ENCODE results near the gene RCE1. TPM values are rescaled to one million over a fixed set of nuclear protein-coding genes. Genes with fewer than 3 reads are reported as not detected.
A peak's percentile ranks its signal among the peaks of the same experiment; 100 is the strongest.

Gene RCE1
- total and polyA plus RNA-seq, 8 donors: 8.2 to 19.0 (median 10.1) TPM

DNA sequence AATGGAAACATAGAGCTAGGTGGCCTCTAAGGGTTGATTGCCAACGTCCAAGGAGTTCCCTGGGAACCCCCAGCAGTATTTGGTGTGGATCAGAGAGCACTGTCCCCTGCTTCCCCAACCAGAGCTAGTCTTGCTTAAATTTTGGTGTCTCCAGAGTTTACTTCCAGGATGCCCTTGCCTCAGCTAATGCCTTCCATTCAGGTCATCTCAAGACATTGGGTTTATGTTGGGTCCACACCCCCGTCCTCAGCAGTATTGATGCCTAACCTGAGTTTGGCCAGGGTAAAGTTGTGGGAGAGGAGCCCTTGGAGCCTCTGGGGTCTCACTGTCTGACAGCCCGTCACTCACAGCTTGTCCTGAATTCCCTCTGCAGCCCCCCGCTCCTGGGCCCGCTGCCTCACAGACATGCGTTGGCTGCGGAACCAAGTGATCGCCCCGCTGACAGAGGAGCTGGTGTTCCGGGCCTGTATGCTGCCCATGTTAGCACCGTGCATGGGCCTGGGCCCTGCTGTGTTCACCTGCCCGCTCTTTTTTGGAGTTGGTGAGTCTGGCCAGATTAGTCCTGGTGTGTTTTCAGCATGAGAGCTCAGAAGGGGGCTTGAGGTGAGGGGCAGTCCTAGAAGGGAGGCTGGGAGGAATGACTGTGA, 1.4 kb downstream of the RCE1 start:
- intact Hi-C loops (cut with DNase I): loop anchor here in 1 of 3 donors (5.0 kb wide), 1 partner anchor 152 kb away; no protein-coding TSS in a partner anchor

DNA sequence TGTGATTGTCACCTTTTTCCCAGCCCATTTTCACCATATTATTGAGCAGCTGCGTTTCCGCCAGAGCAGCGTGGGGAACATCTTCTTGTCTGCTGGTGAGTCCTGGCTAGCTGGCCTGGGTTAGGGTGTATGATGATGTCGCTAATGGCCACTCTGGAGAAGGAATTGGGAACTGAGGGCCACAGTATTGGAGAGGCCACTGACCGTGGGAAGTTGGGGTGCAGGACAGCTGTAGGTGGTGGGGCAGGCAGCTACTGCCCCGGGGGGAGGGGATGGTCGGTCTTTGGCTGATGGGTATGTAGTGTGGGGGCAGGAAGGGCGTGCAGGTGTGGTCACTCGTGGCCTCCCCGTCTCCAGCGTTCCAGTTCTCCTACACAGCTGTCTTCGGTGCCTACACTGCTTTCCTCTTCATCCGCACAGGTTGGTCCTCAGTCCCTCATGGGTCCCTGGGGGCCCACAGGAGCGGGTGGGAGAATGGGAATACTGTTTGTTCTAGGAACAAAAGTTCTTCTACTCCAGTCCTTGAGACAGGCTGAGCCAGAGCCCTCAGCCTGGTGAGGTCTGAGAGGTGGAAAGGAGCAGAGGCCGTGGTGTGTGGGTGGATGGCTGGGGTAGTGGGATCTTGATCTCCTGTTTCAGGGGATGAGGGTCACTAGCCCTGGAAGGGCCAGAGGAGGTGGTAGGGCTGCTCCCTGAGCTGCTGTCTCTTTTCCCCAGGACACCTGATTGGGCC, 2.1 kb downstream of the RCE1 start:
- ATAC-seq: no peak
- TF ChIP-seq, protein P1, sequence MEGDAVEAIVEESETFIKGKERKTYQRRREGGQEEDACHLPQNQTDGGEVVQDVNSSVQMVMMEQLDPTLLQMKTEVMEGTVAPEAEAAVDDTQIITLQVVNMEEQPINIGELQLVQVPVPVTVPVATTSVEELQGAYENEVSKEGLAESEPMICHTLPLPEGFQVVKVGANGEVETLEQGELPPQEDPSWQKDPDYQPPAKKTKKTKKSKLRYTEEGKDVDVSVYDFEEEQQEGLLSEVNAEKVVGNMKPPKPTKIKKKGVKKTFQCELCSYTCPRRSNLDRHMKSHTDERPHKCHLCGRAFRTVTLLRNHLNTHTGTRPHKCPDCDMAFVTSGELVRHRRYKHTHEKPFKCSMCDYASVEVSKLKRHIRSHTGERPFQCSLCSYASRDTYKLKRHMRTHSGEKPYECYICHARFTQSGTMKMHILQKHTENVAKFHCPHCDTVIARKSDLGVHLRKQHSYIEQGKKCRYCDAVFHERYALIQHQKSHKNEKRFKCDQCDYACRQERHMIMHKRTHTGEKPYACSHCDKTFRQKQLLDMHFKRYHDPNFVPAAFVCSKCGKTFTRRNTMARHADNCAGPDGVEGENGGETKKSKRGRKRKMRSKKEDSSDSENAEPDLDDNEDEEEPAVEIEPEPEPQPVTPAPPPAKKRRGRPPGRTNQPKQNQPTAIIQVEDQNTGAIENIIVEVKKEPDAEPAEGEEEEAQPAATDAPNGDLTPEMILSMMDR (IDR thresholded peaks at IDR 0.05): no peak
- Histone ChIP-seq H3K36me3 (peaks cover 0 to 7% (median 0%) of the 10 kb centered on the region in 3 donors), H3K27ac (no peak overlapping the region), H3K4me3 (no peak overlapping the region), H3K9me3 (no peaks in the 10 kb centered on the region), H3K27me3 (no peaks in the 10 kb centered on the region), H3K4me1 (peaks cover 7 to 18% (median 13%) of the 10 kb centered on the region in 3 donors)
- intact Hi-C loops (cut with DNase I): no loop called here
- no peak for FAIRE-seq
- DNase-seq: peak in 1 of 6 donors; percentile 33
- WGBS, 2 donors: 84 to 87% methylated on average over 15 of the region's 15 CpGs

More for the DNA sequence above, 1.4 kb downstream of the RCE1 start:
- Histone ChIP-seq H3K4me3 (peak overlapping the region in 2 of 4 donors; percentile 80 to 99), H3K4me1 (peaks cover 7 to 18% (median 13%) of the 10 kb centered on the region in 3 donors), H3K27me3 (no peaks in the 10 kb centered on the region), H3K27ac (no peak overlapping the region), H3K9me3 (no peaks in the 10 kb centered on the region), H3K36me3 (peaks cover 0 to 10% (median 0%) of the 10 kb centered on the region in 3 donors)
- 83 to 88% methylated on average over 12 of the region's 12 CpGs for WGBS, 2 donors
- no peak for ATAC-seq
- peak in 3 of 6 donors; percentile 23 to 68 (median 33) for DNase-seq
- FAIRE-seq: no peak
- TF ChIP-seq, protein P1 (IDR thresholded peaks at IDR 0.05): no peak

DNA sequence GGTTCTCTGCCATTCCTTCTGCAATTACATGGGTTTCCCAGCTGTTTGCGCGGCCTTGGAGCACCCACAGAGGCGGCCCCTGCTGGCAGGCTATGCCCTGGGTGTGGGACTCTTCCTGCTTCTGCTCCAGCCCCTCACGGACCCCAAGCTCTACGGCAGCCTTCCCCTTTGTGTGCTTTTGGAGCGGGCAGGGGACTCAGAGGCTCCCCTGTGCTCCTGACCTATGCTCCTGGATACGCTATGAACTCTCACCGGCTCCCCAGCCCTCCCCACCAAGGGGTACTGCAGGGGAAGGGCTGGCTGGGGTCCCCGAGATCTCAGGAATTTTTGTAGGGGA, 2.6 kb downstream of the RCE1 start:
- ATAC-seq: no peak
- intact Hi-C loops (cut with DNase I): no loop called here
- Histone ChIP-seq H3K27me3 (no peaks in the 10 kb centered on the region), H3K4me1 (peaks cover 7 to 18% (median 13%) of the 10 kb centered on the region in 3 donors), H3K27ac (no peak overlapping the region), H3K36me3 (peaks cover 0 to 7% (median 0%) of the 10 kb centered on the region in 3 donors), H3K9me3 (no peaks in the 10 kb centered on the region), H3K4me3 (no peak overlapping the region)
- whole genome bisulfite sequencing, 2 donors: 85 to 87% methylated on average over 9 of the region's 9 CpGs
- TF ChIP-seq, protein P1 (IDR thresholded peaks at IDR 0.05): no peak
- FAIRE-seq: no peak
- DNase-seq: peak in 1 of 6 donors; percentile 20

DNA sequence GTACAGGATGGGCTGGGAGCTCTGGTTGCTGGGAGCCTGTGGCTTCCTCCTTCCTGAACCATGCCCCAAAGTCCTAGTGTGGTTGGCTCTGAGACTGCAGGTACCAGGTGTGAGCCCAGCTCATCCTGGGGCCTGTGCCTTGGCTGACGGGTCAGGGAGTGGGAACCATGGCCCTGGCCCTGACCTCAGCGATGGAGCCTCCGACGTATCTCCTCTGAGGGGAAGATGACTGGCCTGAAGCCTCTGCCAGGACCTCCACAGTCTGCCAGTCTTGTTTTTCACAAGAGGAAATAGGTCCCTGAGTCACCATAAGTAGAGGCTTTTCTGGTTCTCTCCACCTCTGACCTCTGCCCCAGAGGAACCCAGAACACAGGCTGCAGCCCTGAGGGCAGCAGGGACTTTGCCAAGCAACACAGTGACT, 3.4 kb downstream of the RCE1 start:
- TF ChIP-seq, protein P1 (IDR thresholded peaks at IDR 0.05): no peak
- DNase-seq: peak in 3 of 6 donors; percentile 12 to 65 (median 20)

More for the DNA sequence above, 3.4 kb downstream of the RCE1 start:
- ATAC-seq: no peak
- intact Hi-C loops (cut with DNase I): no loop called here
- H3K27me3 ChIP-seq: no peaks in the 10 kb centered on the region
- peaks cover 6 to 18% (median 11%) of the 10 kb centered on the region in 3 donors for H3K4me1 ChIP-seq
- peaks cover 0 to 7% (median 0%) of the 10 kb centered on the region in 3 donors for H3K36me3 ChIP-seq
- H3K4me3 ChIP-seq: no peak overlapping the region
- H3K9me3 ChIP-seq: no peaks in the 10 kb centered on the region
- FAIRE-seq: no peak
- WGBS, 2 donors: 94 to 98% methylated on average over 4 of the region's 4 CpGs
- H3K27ac ChIP-seq: no peak overlapping the region

Data from pancreas (tissue), 10 donors.